Prostate gland (tissue), 2 donors: ENCODE results near the gene ADAMTS14. TPM values are rescaled to one million over a fixed set of nuclear protein-coding genes. Genes with fewer than 3 reads are reported as not detected.
"Not testable (repeated sequence)": the region's sequence is repeated elsewhere in the genome, so short reads cannot be mapped to it uniquely, and the experiment has no call there.

Source experiments
- DNase-seq: peaks from one replicate; pipeline ENCODE4 v3.0.0-alpha.2; 2019; ENCODE audit warnings: low spot score
- H3K27ac ChIP-seq, 2 donors: fragments of 200-600 bp; sonication (generic); 2 replicates each; pipeline ENCODE4 v1.5.1; 2017 to 2019
- H3K27me3 ChIP-seq: fragments of 200-600 bp; sonication (generic); replicated peaks from 2 replicates; pipeline ENCODE4 v1.5.1; 2019; ENCODE audit not compliant: insufficient read depth
- H3K36me3 ChIP-seq, 2 donors: fragments of 200-600 bp; sonication (generic); 1 replicate in 1 of 2; 2 replicates in 1 of 2; pipeline versions ENCODE4 v1.5.1 to v1.8.1; 2017 to 2019
- H3K4me1 ChIP-seq: fragments of 200-600 bp; sonication (generic); replicated peaks from 2 replicates; pipeline ENCODE4 v1.5.1; 2019
- H3K4me3 ChIP-seq, 2 donors: fragments of 200-600 bp; sonication (generic); 2 replicates each; pipeline ENCODE4 v1.5.1; 2017 to 2019
- H3K9me3 ChIP-seq: fragments of 200-600 bp; sonication (generic); 2 replicates; pipeline ENCODE4 v1.5.1; 2017
- CTCF ChIP-seq, 4 experiments: fragments of 200-600 bp in 2 of 4; fragments of 450-650 bp in 2 of 4; sonication (generic) in 2 of 4; IDR thresholded peaks; 1 replicate in 3 of 4; 2 replicates in 1 of 4; pipeline ENCODE4 v1.5.1; 2016 to 2019; ENCODE audit warnings: antibody characterized with exemption in 4 of 4, mild to moderate bottlenecking in 2 of 4, moderate library complexity in 2 of 4
- POLR2A ChIP-seq: fragments of 450-650 bp; IDR thresholded peaks from one replicate; pipeline ENCODE4 v1.6.1; 2016; ENCODE audit warnings: antibody characterized with exemption, mild to moderate bottlenecking
- POLR2AphosphoS5 ChIP-seq: sonication (generic); formaldehyde crosslinking; IDR thresholded peaks from one replicate; pipeline ENCODE4 v1.6.1; 2017; ENCODE audit warnings: antibody characterized with exemption
- WGBS: methylation state at CpG from one replicate; pipeline ENCODE4 v1.1.5; 2018; 5-methylcytosine and 5-hydroxymethylcytosine counted together
- intact Hi-C: fragments of 100-400 bp; cut with DNase I; formaldehyde crosslinking; loops from one replicate; pipeline ENCODE4 v1.14.2; 2022
- total RNA-seq, 2 donors: library from RNA; depleted of rRNA; stranded (reverse); fragments of >200 nt; gene quantifications; one replicate each; pipeline ENCODE4 v1.1.0, GENCODE V29; 2016

The ADAMTS14 gene
- total RNA-seq, 2 donors from 2014 or later, result 0.28 TPM; not detected in 1

DNA sequence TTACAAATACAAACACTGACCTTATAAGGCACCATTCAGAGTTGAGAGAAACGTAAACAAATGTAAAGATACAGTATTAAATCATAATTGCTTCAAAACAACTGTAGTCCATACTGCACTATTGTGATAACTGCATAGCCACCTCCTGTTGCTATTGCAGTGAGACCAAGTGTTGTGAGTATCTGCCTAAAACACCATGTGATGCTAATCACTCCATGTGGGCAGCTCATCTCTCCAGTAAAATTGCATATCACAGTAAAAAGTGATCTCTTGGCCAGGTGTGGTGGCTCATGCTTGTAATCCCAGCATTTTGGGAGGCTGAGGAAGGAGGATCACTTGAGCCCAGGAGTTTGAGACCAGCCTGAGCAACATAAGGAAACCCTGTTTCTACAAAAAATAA is 43.0 kb upstream of the ADAMTS14 start:
- no peak overlapping the region for H3K4me3 ChIP-seq
- 83% methylated on average over 1 of the region's 1 CpG for WGBS
- H3K36me3 ChIP-seq, result no peaks in the 10 kb centered on the region
- TF ChIP-seq CTCF (IDR thresholded peaks at IDR 0.05) (no peak), POLR2AphosphoS5 (no peak), POLR2A (no peak)
- no peaks in the 10 kb centered on the region for H3K4me1 ChIP-seq
- H3K27me3 ChIP-seq, result no peaks in the 10 kb centered on the region
- intact Hi-C loops, result no loop called here
- DNase-seq, result no peak
- H3K9me3 ChIP-seq, result no peaks in the 10 kb centered on the region
- no peak overlapping the region for H3K27ac ChIP-seq

- H3K27ac ChIP-seq, DNase-seq, H3K9me3 ChIP-seq, H3K4me1 ChIP-seq, H3K36me3 ChIP-seq, intact Hi-C loops, H3K4me3 ChIP-seq, H3K27me3 ChIP-seq: not testable (repeated sequence)
- 76% methylated on average over 2 of the region's 6 CpGs for WGBS
Measured at GRCh38 chr10:70631735-70632134, 40.6 kb upstream of the ADAMTS14 start.

GRCh38 chr10:70634011-70634410 is 38.3 kb upstream of the ADAMTS14 start:
- no peaks in the 10 kb centered on the region for H3K27me3 ChIP-seq
- H3K27ac ChIP-seq, result no peak overlapping the region
- no peaks in the 10 kb centered on the region for H3K9me3 ChIP-seq
- intact Hi-C loops, result no loop called here
- H3K36me3 ChIP-seq, result no peaks in the 10 kb centered on the region
- no peaks in the 10 kb centered on the region for H3K4me1 ChIP-seq
- H3K4me3 ChIP-seq, result no peak overlapping the region
- 66% methylated on average over 4 of the region's 4 CpGs for WGBS
- DNase-seq, result no peak
- no peak for TF ChIP-seq CTCF (IDR thresholded peaks at IDR 0.05)
- TF ChIP-seq POLR2AphosphoS5, result no peak
- TF ChIP-seq POLR2A, result no peak

DNA sequence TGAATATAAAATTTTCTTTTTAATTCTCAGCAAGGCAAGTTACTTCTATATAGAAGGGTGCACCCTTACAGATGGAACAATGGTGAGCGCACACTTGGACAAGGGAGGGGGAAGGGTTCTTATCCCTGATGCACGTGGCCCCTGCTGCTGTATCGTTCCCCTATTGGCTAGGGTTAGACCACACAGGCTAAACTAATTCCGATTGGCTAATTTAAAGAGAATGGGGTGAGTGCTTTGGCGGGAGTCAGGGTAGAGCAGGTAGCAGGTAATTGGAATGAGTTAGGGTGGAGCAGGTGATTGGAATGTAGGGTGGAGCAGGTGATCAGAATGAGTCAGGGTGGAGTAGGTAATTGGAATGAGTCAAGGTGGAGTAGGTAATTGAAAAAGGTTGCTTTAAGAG is 37.8 kb upstream of the ADAMTS14 start:
- H3K9me3 ChIP-seq, DNase-seq, H3K36me3 ChIP-seq, H3K27me3 ChIP-seq, H3K4me3 ChIP-seq, intact Hi-C loops, H3K27ac ChIP-seq, H3K4me1 ChIP-seq: not testable (repeated sequence)
- 95% methylated on average over 5 of the region's 5 CpGs for WGBS

GRCh38 chr10:70639640-70640383 is 32.5 kb upstream of the ADAMTS14 start:
- H3K27ac ChIP-seq, H3K4me3 ChIP-seq, H3K36me3 ChIP-seq, H3K27me3 ChIP-seq, H3K4me1 ChIP-seq, intact Hi-C loops, DNase-seq, H3K9me3 ChIP-seq: not testable (repeated sequence)
- 73% methylated on average over 7 of the region's 7 CpGs for WGBS

- H3K27ac ChIP-seq, intact Hi-C loops, H3K36me3 ChIP-seq, H3K4me3 ChIP-seq, H3K4me1 ChIP-seq, H3K9me3 ChIP-seq, DNase-seq, H3K27me3 ChIP-seq: not testable (repeated sequence)
- WGBS, result 88% methylated on average over 3 of the region's 3 CpGs
Measured at GRCh38 chr10:70643272-70643671, 29.0 kb upstream of the ADAMTS14 start.

- intact Hi-C loops, H3K27ac ChIP-seq, H3K9me3 ChIP-seq, H3K4me3 ChIP-seq, DNase-seq, H3K36me3 ChIP-seq, H3K4me1 ChIP-seq, H3K27me3 ChIP-seq: not testable (repeated sequence)
- 43% methylated on average over 8 of the region's 8 CpGs for WGBS
Measured at GRCh38 chr10:70644959-70645358, 27.3 kb upstream of the ADAMTS14 start.
